Uterus (tissue), 4 donors: ENCODE results near the gene SLC2A9. TPM values are rescaled to one million over a fixed set of nuclear protein-coding genes. Genes with fewer than 3 reads are reported as not detected.

Source experiments
- DNase-seq, 2 donors: peaks; one replicate each; pipeline ENCODE4 v3.0.0-alpha.2; 2019 to 2020
- H3K27ac ChIP-seq, 2 donors: fragments of 200-600 bp; sonication (generic); 1 replicate in 1 of 2; 2 replicates in 1 of 2; pipeline ENCODE4 v1.5.1; 2016 to 2018
- H3K27me3 ChIP-seq, 2 donors: fragments of 200-600 bp; sonication (generic); one replicate each; pipeline ENCODE4 v1.5.1; 2018 to 2019; ENCODE audit warnings: control low read depth in 1 of 2
- H3K36me3 ChIP-seq, 2 donors: fragments of 200-600 bp; sonication (generic); one replicate each; pipeline ENCODE4 v1.5.1; 2019; ENCODE audit warnings: control low read depth in 1 of 2
- H3K4me1 ChIP-seq, 2 donors: fragments of 200-600 bp; sonication (generic); one replicate each; pipeline ENCODE4 v1.5.1; 2018 to 2019; ENCODE audit warnings: control low read depth in 1 of 2
- H3K4me3 ChIP-seq, 2 donors: fragments of 200-600 bp; sonication (generic); 1 replicate in 1 of 2; 2 replicates in 1 of 2; pipeline ENCODE4 v1.5.1; 2018 to 2019; ENCODE audit warnings: mild to moderate bottlenecking in 1 of 2
- H3K9me3 ChIP-seq, 2 donors: fragments of 200-600 bp; sonication (generic); one replicate each; pipeline ENCODE4 v1.5.1; 2019; ENCODE audit warnings: control low read depth in 1 of 2
- POLR2A ChIP-seq, 2 donors: fragments of 450-650 bp; IDR thresholded peaks; one replicate each; pipeline ENCODE4 v1.6.1; 2016; ENCODE audit warnings: antibody characterized with exemption in 2 of 2, mild to moderate bottlenecking in 1 of 2, moderate library complexity in 1 of 2
- intact Hi-C: fragments of 100-400 bp; cut with DNase I; formaldehyde crosslinking; loops from one replicate; pipeline ENCODE4 v1.15.1; 2023; ENCODE audit warnings: low total_unique reads
- total RNA-seq, 4 donors: library from RNA; depleted of rRNA in 3 of 4; stranded (reverse); fragments of >200 nt in 3 of 4; gene quantifications; one replicate each; pipeline versions ENCODE4 v1.1.0 to v1.2.4, GENCODE V29; 2014 to 2023
- TF ChIP-seq, protein P1 (sequence below), 4 experiments: fragments of 200-600 bp in 2 of 4; fragments of 450-650 bp in 2 of 4; sonication (generic) in 2 of 4; IDR thresholded peaks; one replicate each; pipeline ENCODE4 v1.5.1; 2016 to 2019; ENCODE audit warnings: antibody characterized with exemption in 4 of 4, mild to moderate bottlenecking in 2 of 4, moderate library complexity in 1 of 4
- donor health status: DM: yes; HTN: yes; CAD: no.

SLC2A9 gene
- total RNA-seq: 1 to 10 TPM in 3 of 4 donors, under 1 TPM in 1; 0.51 to 9.3 (median 7.1) TPM

DNA sequence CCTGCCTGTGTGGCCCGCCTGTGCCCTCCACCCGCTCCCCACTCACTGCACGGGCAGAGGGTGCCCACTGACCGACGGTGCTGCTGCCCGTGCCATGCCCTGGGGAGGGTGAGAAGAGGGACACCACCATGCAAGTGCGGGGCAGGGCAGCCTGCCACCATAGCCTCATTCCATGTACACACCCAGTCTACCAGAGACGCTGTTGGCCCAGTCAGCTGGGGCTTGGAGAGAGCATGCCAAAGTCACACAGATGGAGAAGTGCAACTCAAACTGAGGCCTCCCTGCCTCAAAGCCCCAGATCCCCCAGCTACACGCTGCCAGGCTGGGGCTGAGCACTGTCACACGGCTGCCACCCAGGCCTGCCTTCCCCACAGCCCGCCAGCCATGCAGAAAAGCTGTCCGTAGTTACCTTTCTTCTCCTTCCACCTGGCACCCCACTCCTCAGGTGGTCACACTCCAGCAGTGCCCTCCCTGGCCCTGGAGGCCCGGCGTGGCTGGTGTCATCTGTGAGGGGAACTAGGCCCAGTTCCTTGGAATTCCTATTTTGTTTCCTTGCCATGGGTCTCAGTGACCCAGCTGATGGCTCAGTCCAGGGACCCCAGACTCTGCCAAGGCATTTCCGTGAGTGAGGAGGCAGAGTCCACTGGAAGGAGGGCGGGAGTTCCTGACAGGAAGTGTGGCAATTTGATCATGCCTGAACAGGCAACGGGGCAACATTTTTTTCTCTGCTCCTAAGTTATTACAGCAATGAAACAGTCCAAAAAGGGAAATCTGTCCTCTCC is at the start of gene SLC2A9:
SLC2A9 (minus strand) TSS at position 627 of the 782 bp plus-strand sequence; CDS start at position 559, 68 bp downstream.
- Histone ChIP-seq H3K4me3 (no peak within 1 kb of the TSS), H3K9me3 (no peaks in the 10 kb centered on the region), H3K4me1 (peaks cover 0 to 3% of the 10 kb centered on the region in 2 donors), H3K27me3 (no peaks in the 10 kb centered on the region), H3K27ac (peak within 1 kb of the TSS; percentile 4 to 34), H3K36me3 (no peaks in the 10 kb centered on the region)
- no peak for DNase-seq
- intact Hi-C loops: no loop called here
- no peak for TF ChIP-seq POLR2A (IDR thresholded peaks at IDR 0.05)
- TF ChIP-seq, protein P1, sequence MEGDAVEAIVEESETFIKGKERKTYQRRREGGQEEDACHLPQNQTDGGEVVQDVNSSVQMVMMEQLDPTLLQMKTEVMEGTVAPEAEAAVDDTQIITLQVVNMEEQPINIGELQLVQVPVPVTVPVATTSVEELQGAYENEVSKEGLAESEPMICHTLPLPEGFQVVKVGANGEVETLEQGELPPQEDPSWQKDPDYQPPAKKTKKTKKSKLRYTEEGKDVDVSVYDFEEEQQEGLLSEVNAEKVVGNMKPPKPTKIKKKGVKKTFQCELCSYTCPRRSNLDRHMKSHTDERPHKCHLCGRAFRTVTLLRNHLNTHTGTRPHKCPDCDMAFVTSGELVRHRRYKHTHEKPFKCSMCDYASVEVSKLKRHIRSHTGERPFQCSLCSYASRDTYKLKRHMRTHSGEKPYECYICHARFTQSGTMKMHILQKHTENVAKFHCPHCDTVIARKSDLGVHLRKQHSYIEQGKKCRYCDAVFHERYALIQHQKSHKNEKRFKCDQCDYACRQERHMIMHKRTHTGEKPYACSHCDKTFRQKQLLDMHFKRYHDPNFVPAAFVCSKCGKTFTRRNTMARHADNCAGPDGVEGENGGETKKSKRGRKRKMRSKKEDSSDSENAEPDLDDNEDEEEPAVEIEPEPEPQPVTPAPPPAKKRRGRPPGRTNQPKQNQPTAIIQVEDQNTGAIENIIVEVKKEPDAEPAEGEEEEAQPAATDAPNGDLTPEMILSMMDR (IDR thresholded peaks at IDR 0.05): no peak

DNA sequence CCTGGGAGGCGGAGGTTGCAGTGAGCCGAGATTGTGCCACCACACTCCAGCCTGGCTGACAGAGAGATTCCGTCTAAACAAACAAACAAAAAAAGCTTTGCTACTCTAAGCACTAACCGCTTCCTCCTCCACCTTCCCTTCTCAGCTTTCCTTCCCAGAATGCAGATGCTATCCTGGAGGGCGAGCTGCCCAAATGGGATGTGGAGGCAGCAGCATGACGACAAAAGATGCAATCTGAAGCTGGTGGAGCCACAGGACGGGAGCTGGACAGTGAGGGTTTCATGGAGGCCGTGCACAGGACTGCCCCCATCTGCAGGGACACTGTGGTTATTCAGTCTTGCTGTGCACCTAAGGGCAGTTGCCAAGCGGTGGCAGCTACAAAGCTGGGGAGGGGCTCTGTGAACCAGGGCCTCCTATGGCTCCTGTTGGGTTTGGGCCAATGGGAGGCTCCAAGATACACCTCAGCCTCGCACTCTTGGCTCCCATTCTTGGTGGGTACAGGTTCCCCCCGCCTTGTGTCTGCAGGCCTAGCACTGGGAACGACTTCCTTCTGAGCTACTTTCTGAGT is 47.9 kb upstream of the SLC2A9 start:
- no peaks in the 10 kb centered on the region for H3K36me3 ChIP-seq

DNA sequence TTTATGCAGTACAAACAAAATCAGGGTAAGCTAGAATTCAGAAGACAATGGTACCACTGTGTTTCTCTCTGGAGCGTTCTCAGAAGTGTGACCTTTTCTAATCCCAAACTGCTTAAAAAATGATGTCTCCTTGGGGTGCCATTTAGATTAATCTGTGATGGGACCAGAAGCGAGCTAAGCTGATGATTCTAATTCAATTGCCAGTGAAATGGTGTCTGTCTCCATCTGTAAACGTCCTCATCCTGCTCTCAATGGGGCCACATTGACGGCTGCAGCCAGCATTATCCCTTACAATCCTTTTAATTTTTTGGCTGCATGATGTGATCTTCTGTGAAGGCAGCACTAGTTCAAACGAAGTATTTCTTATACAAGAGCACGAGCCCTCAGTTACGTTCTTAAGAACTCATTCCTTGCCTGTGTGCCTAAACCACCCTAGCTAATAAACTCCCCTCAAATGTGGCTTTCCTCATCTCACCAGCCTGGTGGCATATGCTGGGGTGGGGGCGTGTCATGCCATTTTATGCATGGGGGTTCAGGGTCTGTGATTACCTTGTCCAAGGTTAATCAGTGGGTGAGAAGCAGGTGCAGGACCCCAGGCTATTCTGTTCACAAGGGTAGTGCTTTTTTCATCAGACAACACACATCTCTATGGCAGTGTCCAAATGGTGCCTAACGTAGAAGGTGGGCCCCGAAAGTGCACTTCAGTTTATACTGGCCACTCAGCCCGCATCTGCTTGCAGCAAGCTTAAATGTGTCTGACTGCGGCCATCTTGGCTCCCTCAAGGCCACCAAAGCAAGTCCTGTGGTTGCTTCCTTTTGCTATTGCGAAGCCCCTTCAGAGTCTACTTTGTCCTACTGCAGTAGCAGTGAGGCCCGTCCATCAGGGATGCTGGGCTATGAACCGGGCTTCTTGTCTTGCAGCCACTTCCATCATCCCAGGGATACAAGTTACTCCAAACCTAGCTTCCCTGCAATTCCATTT is 45.7 kb upstream of the SLC2A9 start:
- H3K36me3 ChIP-seq: no peaks in the 10 kb centered on the region
- H3K4me1 ChIP-seq: no peaks in the 10 kb centered on the region
- DNase-seq: no peak
- TF ChIP-seq, protein P1 (IDR thresholded peaks at IDR 0.05): no peak
- no peak for TF ChIP-seq POLR2A (IDR thresholded peaks at IDR 0.05)
- no peak overlapping the region for H3K27ac ChIP-seq
- intact Hi-C loops: no loop called here
- H3K4me3 ChIP-seq: no peak overlapping the region
- H3K9me3 ChIP-seq: no peaks in the 10 kb centered on the region
- no peaks in the 10 kb centered on the region for H3K27me3 ChIP-seq

More for the DNA sequence above, 47.9 kb upstream of the SLC2A9 start:
- no peak overlapping the region for H3K27ac ChIP-seq
- TF ChIP-seq, protein P1 (IDR thresholded peaks at IDR 0.05): no peak
- TF ChIP-seq POLR2A (IDR thresholded peaks at IDR 0.05): no peak
- H3K9me3 ChIP-seq: no peaks in the 10 kb centered on the region
- intact Hi-C loops: no loop called here
- no peak for DNase-seq
- no peaks in the 10 kb centered on the region for H3K27me3 ChIP-seq
- H3K4me1 ChIP-seq: no peaks in the 10 kb centered on the region
- H3K4me3 ChIP-seq: no peak overlapping the region

DNA sequence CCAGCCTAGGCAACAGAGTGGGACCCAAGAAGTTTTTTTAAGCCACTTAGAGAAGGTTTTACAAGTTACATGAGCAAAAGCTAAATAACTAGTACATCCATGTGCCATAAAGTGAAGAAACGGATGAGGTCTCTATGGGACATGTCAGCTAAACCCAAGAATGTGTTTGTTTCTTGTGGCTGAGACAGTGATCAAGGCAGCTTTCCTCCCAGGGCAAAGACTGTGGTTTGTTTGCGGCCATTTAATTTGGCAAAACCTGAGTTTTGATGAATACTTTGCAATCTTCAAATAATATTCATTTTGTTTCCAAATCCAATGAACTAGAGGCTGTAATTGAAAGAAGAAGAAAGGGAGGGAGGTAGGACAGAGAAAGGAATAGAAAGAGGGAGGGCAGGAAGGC is 44.9 kb upstream of the SLC2A9 start:
- H3K27ac ChIP-seq: no peak overlapping the region

More for the DNA sequence above, 44.9 kb upstream of the SLC2A9 start:
- DNase-seq: no peak
- no peaks in the 10 kb centered on the region for H3K36me3 ChIP-seq
- no peak overlapping the region for H3K4me3 ChIP-seq
- intact Hi-C loops: no loop called here
- no peaks in the 10 kb centered on the region for H3K27me3 ChIP-seq
- no peaks in the 10 kb centered on the region for H3K4me1 ChIP-seq
- TF ChIP-seq, protein P1 (IDR thresholded peaks at IDR 0.05): no peak
- no peak for TF ChIP-seq POLR2A (IDR thresholded peaks at IDR 0.05)
- H3K9me3 ChIP-seq: no peaks in the 10 kb centered on the region
